Stimulated activated naive CD4-positive, alpha-beta T cell treated with Interleukin-2 at 50 U/mL for 16 hours (primary cell): ENCODE measurements around the gene TMEM52.
A peak's percentile ranks its signal among the peaks of the same experiment; 100 is the strongest.
"Not testable (repeated sequence)": the region's sequence is repeated elsewhere in the genome, so short reads cannot be mapped to it uniquely, and the experiment has no call there.

Source experiments
- DNase-seq: peaks from one replicate; lab custom pipeline; 2025; lab: John Stamatoyannopoulos, UW

TMEM52 gene

DNA sequence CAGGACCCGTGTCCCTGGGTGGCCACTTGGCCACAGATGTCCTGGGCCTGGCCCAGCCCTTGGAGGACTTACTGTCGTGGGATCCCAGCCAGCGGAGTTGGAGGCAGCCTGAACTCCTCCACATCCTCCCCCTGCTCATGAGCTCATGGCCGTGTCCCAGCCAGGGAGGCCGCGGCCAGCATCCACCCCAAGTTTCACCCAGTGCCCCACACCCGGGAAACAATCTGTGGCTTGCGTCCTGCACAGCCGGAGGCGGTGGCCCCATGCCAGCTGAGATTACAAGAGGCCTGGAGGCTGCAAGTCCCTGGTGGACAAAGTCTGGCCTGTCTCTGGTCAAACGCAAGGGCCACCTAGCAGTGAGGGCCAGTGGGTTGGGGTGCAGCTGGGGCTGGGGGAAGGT lies 27.5 kb upstream of the TMEM52 start:
- no peak for DNase-seq

DNA sequence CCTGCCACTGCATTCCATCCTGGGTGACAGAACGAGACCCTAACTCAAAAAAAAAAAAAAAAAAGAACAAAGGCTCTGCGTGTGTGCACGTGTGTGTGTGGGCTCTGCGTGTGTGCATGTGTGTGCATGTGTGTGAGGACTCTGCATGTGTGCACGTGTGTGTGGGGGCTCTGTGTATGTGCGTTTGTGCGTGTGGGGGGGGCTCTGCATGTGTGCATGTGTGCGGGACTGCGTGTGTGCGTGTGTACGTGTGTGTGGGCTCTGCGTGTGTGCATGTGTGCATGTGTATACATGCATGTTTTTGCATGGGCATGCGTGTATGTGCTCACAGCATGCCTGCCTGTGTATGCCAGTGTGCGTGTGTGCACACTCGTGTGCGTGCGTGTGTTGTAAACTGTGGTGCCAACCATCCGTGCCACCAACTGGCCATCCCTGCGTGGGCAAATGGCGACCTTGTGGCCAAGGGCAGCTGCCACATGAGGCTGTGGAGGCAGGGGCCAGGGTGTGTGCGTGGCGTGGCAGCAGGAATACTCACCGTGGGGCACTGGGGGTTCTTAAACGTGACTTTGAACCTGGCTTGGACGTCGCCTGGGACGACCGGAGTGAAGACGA lies 26.8 kb upstream of the TMEM52 start:
- no peak for DNase-seq

GRCh38 chr1:1943834-1944570 lies 24.9 kb upstream of the TMEM52 start:
- peak; percentile 32 for DNase-seq

DNA sequence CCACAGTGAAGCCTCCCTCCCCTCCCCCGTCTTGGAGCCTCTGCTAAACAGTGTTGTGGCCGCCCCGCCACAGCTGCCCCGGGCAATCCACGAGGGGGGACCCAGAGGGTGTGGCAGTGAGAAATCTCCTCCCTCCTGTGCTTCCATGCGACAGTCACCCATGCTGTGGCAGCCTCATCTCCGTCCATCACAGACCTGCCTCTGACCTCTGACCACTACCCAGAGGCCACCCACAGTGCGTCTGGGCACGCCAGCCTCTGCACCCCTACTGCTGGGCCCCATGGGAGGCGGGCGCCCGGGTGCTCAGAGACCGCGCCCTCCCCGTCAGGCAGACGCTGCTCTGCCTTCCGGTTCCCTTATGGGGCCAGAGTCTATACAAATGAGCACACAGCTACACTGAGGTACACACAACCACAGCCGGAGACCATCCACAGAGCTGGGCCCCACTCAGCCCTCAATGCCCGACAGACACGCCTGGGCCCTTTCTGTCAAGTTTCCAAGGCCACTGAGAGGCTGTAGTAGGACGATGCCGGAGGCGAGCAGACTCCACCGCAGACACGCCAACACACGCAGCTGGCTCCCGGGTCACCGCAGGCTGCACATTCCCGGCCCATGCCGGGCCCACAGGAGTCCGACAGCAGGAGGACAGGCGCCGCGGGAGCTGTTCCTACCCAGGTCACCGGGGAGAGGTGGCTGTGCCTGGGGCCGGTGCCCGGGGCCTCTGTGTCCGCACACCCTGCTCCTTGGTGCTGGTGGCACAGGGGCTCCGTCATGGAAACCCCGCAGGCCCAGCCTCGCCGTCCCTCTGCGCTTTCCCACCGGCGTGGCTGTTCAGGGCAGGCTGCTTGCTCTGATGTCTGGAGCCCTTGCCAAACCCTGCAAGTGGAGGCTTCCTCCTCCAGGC lies 23.9 kb upstream of the TMEM52 start:
- no peak for DNase-seq

DNA sequence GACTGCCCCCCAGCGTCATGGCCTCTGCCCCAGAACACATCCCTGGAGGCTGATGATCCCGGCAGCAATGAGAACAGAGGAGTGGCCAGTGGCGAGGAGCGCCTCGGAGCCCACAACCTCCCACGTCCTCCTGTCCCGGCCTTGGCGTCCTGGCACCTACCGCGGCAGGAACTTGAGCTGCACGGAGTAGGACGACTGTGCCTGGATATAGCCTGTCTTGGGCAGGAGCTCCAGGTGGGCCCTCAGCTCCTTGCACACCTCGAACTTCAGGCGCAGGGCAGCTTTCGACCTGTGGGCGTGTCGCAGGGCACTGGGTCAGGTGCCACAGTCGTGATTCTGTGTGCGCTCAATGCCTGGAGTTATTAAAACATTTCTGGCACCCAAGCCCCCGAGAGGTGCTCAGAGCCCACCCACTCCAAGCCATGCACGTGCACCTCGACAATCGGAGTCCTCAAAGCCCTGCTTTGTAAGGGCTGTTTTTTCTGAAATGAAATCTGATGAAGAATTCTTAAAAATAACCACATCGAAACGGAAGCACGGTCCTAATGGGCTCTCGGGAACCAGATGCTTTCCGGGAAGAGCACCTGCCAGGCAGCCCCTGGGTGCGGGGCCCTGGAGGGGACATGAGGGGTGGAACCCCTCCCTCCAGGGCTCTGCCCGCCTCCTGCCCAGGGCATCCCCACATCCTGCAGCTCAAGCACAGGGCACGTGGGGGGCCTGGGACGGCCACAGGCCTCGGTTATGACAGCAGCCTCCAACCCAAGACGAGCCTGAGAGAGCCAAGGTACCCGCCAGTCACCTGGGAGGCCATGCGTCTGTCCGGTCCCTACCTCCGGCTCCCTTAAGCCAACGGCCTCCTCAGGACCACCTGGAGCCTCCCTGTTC lies 23.0 kb upstream of the TMEM52 start:
- DNase-seq: no peak

- no peak for DNase-seq
These were observed 22.2 kb upstream of the TMEM52 start for GRCh38 chr1:1941211-1941841.

- DNase-seq: no peak
These were observed 21.0 kb upstream of the TMEM52 start for GRCh38 chr1:1940123-1940425.

DNA sequence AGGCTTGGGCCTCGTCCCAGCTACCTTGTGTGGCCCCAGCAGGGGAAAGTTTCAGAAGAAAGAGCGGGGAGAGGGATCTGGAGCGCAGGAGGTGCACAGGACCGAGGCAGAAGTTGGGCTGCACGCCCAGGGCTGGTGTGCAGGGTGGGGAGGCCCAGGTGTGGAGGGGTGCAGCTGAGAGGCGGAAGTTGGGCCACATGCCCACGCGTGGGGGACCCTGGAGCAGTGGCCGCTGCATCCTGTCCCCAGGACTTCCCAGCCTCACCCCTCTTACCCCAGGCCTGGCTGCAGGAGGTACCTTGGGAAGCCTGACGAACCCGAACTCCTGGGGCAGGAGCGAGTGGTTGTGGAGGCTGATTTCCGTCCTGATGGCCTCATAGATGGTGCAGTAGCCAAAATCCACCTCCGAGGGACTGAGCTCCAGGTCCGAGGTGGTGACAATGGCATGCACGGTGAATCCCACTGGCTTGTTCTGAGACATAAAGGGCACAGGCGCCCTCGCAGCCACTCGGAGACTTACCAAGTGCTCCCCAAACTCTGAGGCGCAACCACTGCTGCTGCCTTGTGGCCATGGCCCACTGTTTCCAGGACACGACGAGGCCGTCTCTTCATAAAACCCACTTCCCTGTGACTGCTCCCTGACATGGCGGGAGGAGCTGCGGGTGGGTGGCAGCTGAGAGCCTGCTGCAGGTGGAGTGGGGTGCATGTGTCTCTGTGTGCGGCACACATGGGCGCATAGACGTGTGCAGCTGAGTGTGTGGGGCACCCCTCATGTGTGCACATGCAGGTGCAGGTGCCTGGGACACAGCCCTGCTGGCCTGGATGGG lies 20.4 kb upstream of the TMEM52 start:
- DNase-seq: no peak

DNA sequence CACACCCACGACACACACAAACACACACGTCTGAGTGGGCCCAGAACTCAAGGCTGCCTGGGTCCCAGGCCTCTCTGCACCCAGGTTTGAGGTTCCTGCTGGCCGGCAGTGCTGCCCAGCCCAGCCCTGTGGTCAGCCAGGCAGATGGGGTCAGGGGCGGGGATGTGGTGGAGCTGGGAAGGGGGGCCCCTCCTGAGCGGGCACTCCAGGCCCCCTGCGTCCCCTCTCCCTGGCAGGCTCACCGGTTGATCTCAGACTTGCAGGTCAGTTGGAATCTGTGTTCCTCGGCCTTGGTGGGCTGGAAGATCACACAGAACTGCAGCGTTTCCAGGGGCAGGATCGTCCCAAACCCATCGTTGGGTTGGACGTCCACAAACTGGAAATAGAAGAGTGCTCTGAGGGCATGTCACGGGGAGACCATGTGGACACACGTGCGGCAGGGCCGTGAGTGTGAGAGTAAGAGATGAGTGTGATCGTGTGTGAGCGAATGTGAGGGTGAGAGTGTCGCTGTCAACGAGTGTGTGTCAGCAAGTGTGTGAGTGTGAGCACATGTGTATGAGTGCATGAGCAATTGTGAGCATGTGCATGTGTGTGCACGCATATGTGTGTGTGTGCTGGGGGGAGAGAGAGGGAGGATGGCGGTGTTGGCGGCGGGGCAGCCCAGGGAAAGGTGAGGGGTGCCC lies 19.7 kb upstream of the TMEM52 start:
- DNase-seq: no peak

GRCh38 chr1:1938276-1938573 lies 19.1 kb upstream of the TMEM52 start:
- no peak for DNase-seq

GRCh38 chr1:1937549-1938275 lies 18.6 kb upstream of the TMEM52 start:
- no peak for DNase-seq

DNA sequence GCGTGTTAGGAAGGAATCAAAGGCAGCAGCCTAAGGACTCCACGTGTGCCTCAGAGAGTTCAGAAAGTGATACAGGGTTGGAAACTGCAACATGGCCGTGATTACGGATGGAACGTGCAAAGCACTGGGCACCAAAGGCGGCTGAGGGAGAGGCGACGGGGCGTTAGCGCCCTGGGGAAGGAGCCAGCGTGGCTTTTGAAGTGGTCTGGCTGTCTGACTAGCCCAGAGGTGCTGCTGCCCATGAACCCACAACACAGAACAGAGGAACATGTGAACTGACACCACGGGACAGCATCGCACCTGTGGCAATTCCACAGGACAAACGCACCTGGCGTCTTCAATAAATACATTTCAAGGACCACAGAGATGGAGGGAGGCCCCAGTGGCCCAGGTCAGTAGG lies 18.0 kb upstream of the TMEM52 start:
- DNase-seq: no peak

DNA sequence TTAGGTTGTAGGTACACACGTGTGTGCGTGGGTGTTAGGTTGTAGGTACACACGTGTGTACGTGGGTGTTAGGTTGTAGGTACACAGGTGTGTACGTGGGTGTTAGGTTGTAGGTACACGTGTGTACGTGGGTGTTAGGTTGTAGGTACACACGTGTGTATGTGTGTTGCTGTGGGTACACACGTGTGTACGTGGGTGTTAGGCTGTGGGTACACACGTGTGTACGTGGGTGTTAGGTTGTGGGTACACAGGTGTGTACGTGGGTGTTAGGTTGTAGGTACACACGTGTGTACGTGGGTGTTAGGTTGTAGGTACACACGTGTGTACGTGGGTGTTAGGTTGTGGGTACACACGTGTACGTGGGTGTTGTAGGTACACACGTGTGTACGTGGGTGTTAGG lies 15.8 kb upstream of the TMEM52 start:
- DNase-seq: not testable (repeated sequence)

GRCh38 chr1:1929639-1930545 lies 10.8 kb upstream of the TMEM52 start:
- no peak for DNase-seq

GRCh38 chr1:1929102-1929638 lies 10.1 kb upstream of the TMEM52 start:
- no peak for DNase-seq

- DNase-seq: no peak
These were observed 9.4 kb upstream of the TMEM52 start for GRCh38 chr1:1928231-1929101.

- no peak for DNase-seq
These were observed 8.7 kb upstream of the TMEM52 start for GRCh38 chr1:1927751-1928150.
